Stomach smooth muscle (tissue), 2 donors: Measurements from ENCODE around the gene SERBP1.
"Not testable (repeated sequence)": the region's sequence is repeated elsewhere in the genome, so short reads cannot be mapped to it uniquely, and the experiment has no call there.

Experiments
- H3K27ac ChIP-seq: one replicate; pipeline ENCODE4 v1.7.0; 2013; ENCODE audit warnings: mild to moderate bottlenecking, low read length, inconsistent platforms
- H3K27me3 ChIP-seq, 2 donors: one replicate each; pipeline ENCODE4 v1.7.0; 2013; ENCODE audit warnings: low read length in 2 of 2; ENCODE audit not compliant: insufficient read depth in 2 of 2, control insufficient read depth in 1 of 2
- H3K36me3 ChIP-seq, 2 donors: one replicate each; pipeline ENCODE4 v1.7.0; 2013; ENCODE audit warnings: low read length in 2 of 2; ENCODE audit not compliant: control insufficient read depth in 2 of 2, insufficient read depth in 2 of 2
- H3K4me1 ChIP-seq: one replicate; pipeline ENCODE4 v1.7.0; 2013; ENCODE audit warnings: low read length; ENCODE audit not compliant: control insufficient read depth, insufficient read depth
- H3K4me3 ChIP-seq, 2 donors: one replicate each; pipeline ENCODE4 v1.7.0; 2013; ENCODE audit warnings: low read length in 2 of 2
- H3K9ac ChIP-seq, 2 donors: one replicate each; pipeline ENCODE4 v1.7.0; 2013; ENCODE audit warnings: low read length in 2 of 2, mild to moderate bottlenecking in 1 of 2
- H3K9me3 ChIP-seq, 2 donors: one replicate each; pipeline ENCODE4 v1.7.0; 2013; ENCODE audit warnings: low read length in 2 of 2; ENCODE audit not compliant: control insufficient read depth in 2 of 2
- donor health status: healthy.
- donor health status: Pancreatic carcinoma.

SERBP1 gene

DNA sequence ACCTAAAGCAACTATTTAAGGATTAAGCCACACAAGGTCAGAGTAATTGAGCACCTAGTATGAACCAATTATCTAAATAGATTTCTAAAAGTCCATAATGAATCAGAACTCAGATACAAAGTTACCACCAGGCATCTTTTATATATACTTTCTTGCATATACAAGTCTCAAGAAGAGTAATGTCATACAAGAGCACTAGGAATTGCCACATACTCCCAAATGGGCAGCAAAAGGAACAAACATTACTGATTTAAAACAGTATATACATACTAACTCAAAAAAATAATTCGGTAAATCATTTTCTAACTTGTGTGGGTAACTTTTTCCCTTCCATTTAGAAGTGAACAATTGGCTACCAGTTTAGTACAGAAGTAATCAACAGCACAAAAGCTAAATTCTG, 22.1 kb downstream of the SERBP1 start:
- H3K9ac ChIP-seq = no peak overlapping the region
- H3K4me3 ChIP-seq = no peak overlapping the region
- H3K36me3 ChIP-seq = peaks cover 4 to 20% of the 10 kb centered on the region in 2 donors
- no peak overlapping the region for H3K27ac ChIP-seq
- H3K4me1 ChIP-seq = no peaks in the 10 kb centered on the region
- H3K9me3 ChIP-seq = no peaks in the 10 kb centered on the region
- H3K27me3 ChIP-seq = no peaks in the 10 kb centered on the region

DNA sequence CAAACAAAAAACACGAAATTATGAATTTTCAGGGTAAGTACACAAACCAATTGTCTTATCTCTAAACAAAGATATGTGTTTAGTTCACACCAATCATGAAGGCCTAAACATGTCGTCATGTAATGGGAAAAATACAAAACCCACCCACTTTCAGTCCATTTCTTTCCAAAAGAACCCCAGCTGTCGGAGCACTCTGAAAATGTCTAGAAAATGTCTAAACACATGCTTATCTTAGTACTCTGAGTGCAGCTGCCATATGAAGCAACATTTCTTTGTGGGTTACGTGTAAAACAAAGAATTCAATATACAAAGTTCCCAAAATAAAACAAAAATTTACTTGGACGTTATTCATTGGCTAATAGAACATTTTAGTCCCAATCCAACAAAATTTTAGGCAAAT, 22.7 kb downstream of the SERBP1 start:
- Histone ChIP-seq H3K9ac (no peak overlapping the region), H3K4me3 (no peak overlapping the region), H3K36me3 (peaks cover 2 to 20% of the 10 kb centered on the region in 2 donors), H3K9me3 (no peaks in the 10 kb centered on the region), H3K27me3 (no peaks in the 10 kb centered on the region), H3K4me1 (no peaks in the 10 kb centered on the region), H3K27ac (no peak overlapping the region)

GRCh38 chr1:67405473-67406245, 24.5 kb downstream of the SERBP1 start:
- no peak overlapping the region for H3K27ac ChIP-seq
- no peaks in the 10 kb centered on the region for H3K9me3 ChIP-seq
- H3K27me3 ChIP-seq = no peaks in the 10 kb centered on the region
- H3K36me3 ChIP-seq = peaks cover 2 to 14% of the 10 kb centered on the region in 2 donors
- H3K9ac ChIP-seq = no peak overlapping the region
- H3K4me3 ChIP-seq = no peak overlapping the region
- H3K4me1 ChIP-seq = no peaks in the 10 kb centered on the region

- Histone ChIP-seq H3K27ac (no peak overlapping the region), H3K4me1 (no peaks in the 10 kb centered on the region), H3K9me3 (no peaks in the 10 kb centered on the region), H3K27me3 (no peaks in the 10 kb centered on the region), H3K36me3 (peaks cover under 1 to 2% of the 10 kb centered on the region in 2 donors), H3K4me3 (no peak overlapping the region), H3K9ac (no peak overlapping the region)
Observed at GRCh38 chr1:67404212-67404620, 26.0 kb downstream of the SERBP1 start.

- H3K9me3 ChIP-seq = no peaks in the 10 kb centered on the region
- H3K27me3 ChIP-seq = no peaks in the 10 kb centered on the region
- H3K36me3 ChIP-seq = peaks cover 0 to 2% of the 10 kb centered on the region in 2 donors
- no peak overlapping the region for H3K27ac ChIP-seq
- H3K4me1 ChIP-seq = no peaks in the 10 kb centered on the region
- no peak overlapping the region for H3K4me3 ChIP-seq
- H3K9ac ChIP-seq = no peak overlapping the region
Observed at GRCh38 chr1:67401443-67401842, 28.8 kb downstream of the SERBP1 start.

DNA sequence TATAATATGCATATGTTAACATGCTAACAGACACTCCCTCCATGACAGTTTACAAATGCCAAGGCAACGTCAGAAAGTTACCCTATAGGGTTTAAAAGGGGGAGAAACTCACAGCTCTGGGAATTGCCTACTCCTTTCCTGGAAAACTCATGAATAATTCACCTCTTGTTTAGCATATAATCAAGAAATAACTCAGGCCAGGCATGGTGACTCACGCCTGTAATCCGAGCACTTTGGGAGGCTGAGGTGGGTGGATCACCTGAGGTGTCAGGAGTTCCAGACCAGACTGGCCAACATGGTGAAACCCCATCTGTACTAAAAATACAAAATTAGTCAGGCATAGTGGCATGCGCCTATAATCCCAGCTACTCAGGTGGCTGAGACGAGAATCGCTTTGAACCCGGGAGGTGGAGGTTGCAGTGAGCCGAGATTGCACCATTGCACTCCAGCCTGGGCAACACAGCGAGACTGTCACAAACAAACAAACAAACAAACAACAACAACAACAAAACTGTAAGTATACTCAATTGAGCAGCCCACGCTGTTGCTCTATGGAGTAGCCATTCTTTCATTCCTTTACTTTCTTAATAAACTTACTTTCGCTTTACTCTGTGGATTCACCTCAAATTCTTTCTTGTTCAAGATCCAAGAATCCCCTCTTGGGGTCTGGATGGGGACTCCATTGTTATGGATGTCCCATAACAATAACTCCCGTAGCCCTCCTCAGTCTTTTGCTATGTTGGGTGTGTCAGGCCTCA, 30.0 kb downstream of the SERBP1 start:
- not testable (repeated sequence) for H3K4me1 ChIP-seq, H3K9me3 ChIP-seq, H3K36me3 ChIP-seq, H3K4me3 ChIP-seq, H3K27me3 ChIP-seq, H3K27ac ChIP-seq, H3K9ac ChIP-seq

DNA sequence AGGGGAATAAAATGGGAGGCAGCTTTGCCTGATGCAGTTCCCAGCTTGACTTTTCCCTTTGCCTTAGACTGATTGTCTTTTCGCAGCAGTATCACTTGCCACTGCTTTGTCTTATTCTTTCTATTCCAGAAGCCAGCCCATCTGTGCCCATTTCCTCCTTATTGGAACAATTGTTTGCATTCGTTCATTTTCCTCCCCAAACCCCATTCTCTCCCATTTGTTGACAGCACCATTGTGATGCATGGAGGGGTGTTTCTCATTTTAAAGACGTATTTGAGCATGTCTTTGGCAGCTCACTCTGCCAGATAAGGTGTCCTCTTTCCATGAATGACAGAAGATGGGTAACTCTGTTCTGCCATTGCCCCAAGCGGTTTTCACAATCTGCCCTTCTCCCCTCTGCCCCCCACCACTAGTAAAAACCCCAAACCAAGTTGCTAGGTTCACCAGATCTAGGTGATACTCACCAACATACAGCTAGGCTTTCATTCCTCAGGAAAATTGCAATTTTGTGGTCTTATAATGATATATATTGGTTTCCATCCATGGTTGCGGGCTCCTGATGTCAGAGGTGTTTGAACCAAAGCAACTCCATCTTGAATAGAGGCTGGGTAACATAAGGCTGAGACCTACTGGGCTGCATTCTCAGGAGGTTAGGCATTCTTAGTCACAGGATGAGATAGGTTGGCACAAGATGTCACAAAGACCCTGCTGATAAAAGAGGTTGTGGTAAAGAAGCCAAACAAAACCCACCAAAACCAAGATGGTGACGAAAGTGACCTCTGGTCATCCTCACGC, 30.8 kb downstream of the SERBP1 start:
- no peaks in the 10 kb centered on the region for H3K4me1 ChIP-seq
- no peak overlapping the region for H3K4me3 ChIP-seq
- H3K36me3 ChIP-seq = peaks cover 0 to 3% of the 10 kb centered on the region in 2 donors
- H3K9me3 ChIP-seq = no peaks in the 10 kb centered on the region
- H3K27me3 ChIP-seq = no peaks in the 10 kb centered on the region
- H3K9ac ChIP-seq = no peak overlapping the region
- H3K27ac ChIP-seq = no peak overlapping the region

DNA sequence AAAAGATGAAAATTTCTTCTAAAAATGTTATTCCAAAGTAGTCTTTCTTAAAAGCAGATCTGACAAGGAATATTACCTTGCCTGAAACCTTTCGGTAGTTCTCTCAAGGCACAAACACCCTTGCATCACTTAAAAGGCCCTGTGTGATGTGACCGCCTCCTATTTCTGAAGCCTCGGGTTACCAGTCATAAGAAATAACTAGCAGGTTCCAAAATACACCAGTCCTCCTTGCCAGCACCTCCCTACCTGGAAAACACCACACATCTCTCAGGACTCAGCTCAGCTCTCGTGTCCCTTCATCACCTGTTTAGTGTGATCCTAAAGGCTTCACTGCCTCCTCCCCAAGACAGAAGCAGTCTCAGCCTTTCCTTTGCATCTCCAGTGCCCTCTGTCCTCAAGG, 35.7 kb downstream of the SERBP1 start:
- no peak overlapping the region for H3K9ac ChIP-seq
- no peaks in the 10 kb centered on the region for H3K4me1 ChIP-seq
- H3K4me3 ChIP-seq = no peak overlapping the region
- no peaks in the 10 kb centered on the region for H3K27me3 ChIP-seq
- H3K36me3 ChIP-seq = peaks cover 0 to 4% of the 10 kb centered on the region in 2 donors
- H3K27ac ChIP-seq = no peak overlapping the region
- H3K9me3 ChIP-seq = no peaks in the 10 kb centered on the region

- Histone ChIP-seq H3K9me3 (no peaks in the 10 kb centered on the region), H3K27ac (no peak overlapping the region), H3K27me3 (no peaks in the 10 kb centered on the region), H3K4me1 (no peaks in the 10 kb centered on the region), H3K36me3 (peaks cover 0 to 4% of the 10 kb centered on the region in 2 donors), H3K4me3 (no peak overlapping the region), H3K9ac (no peak overlapping the region)
Observed at GRCh38 chr1:67393737-67394136, 36.5 kb downstream of the SERBP1 start.

DNA sequence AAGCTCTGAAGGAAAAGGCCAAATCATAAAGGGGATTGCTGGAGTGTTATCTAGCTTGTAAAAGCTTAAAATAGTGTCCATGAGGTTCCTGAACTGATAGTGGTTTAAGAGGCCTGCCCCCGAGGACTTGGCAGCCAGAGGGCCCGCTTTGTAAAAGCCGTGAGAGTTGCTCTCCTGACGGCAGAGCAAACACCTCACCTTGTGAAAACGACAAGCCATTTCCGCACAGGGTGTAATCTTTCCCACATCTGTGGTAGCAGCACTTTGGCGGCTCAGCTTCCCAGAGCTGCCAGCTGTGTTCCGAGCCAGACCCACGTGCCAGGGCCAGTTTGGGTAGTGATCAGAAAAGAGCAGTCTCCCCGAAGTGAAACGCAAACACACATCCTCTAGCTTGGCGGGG, 37.0 kb downstream of the SERBP1 start:
- no peak overlapping the region for H3K9ac ChIP-seq
- no peaks in the 10 kb centered on the region for H3K9me3 ChIP-seq
- H3K4me3 ChIP-seq = no peak overlapping the region
- no peaks in the 10 kb centered on the region for H3K4me1 ChIP-seq
- H3K27me3 ChIP-seq = no peaks in the 10 kb centered on the region
- no peak overlapping the region for H3K27ac ChIP-seq
- peaks cover 0 to 4% of the 10 kb centered on the region in 2 donors for H3K36me3 ChIP-seq
